H9 (cell line): Measurements from ENCODE around the gene N4BP2. TPM values are rescaled to one million over a fixed set of nuclear protein-coding genes. Genes with fewer than 3 reads are reported as not detected.

Source experiments
- DNase-seq: peaks from one replicate; pipeline ENCODE4 v3.0.0-alpha.2; 2017
- H2AFZ ChIP-seq: one replicate; pipeline ENCODE4 v1.6.1; 2013; ENCODE audit warnings: mild to moderate bottlenecking, low read length, control low read depth, moderate library complexity
- H2AK5ac ChIP-seq: 2 replicates; pipeline ENCODE4 v1.6.1; 2013; ENCODE audit warnings: low read length, control low read depth, mixed read lengths; ENCODE audit not compliant: insufficient read length
- H2BK120ac ChIP-seq: one replicate; pipeline ENCODE4 v1.6.1; 2013; ENCODE audit warnings: low read depth, mild to moderate bottlenecking, low read length, control low read depth, inconsistent platforms; ENCODE audit not compliant: poor library complexity, severe bottlenecking
- H2BK12ac ChIP-seq: 2 replicates; pipeline ENCODE4 v1.6.1; 2013; ENCODE audit warnings: low read length, control low read depth, mixed read lengths, low read depth; ENCODE audit not compliant: insufficient read length
- H2BK15ac ChIP-seq: 2 replicates; pipeline ENCODE4 v1.6.1; 2013; ENCODE audit warnings: low read depth, low read length, control low read depth
- H2BK20ac ChIP-seq: one replicate; pipeline ENCODE4 v1.6.1; 2013; ENCODE audit warnings: low read depth, mild to moderate bottlenecking, low read length, control low read depth, inconsistent platforms; ENCODE audit not compliant: poor library complexity, severe bottlenecking
- H2BK5ac ChIP-seq: 2 replicates; pipeline ENCODE4 v1.6.1; 2013; ENCODE audit warnings: low read length, control low read depth, mixed read lengths; ENCODE audit not compliant: insufficient read length
- H3K14ac ChIP-seq: 2 replicates; pipeline ENCODE4 v1.6.1; 2013; ENCODE audit warnings: low read length, control low read depth; ENCODE audit not compliant: insufficient read depth
- H3K18ac ChIP-seq: 2 replicates; pipeline ENCODE4 v1.6.1; 2013; ENCODE audit warnings: low read depth, mild to moderate bottlenecking, mixed read lengths, low read length, control low read depth; ENCODE audit not compliant: insufficient read length
- H3K23ac ChIP-seq: 2 replicates; pipeline ENCODE4 v1.6.1; 2013; ENCODE audit warnings: low read length, control low read depth, mixed read lengths, low read depth; ENCODE audit not compliant: insufficient read length
- H3K23me2 ChIP-seq: 2 replicates; pipeline ENCODE4 v1.6.1; 2013; ENCODE audit warnings: low read depth, mild to moderate bottlenecking, mixed read lengths, low read length, control low read depth; ENCODE audit not compliant: insufficient read length, poor library complexity, severe bottlenecking
- H3K27ac ChIP-seq: 2 replicates; pipeline ENCODE4 v1.5.1; 2013; ENCODE audit warnings: low read length, control low read depth, mixed read lengths, low read depth; ENCODE audit not compliant: insufficient read length
- H3K27me3 ChIP-seq: 2 replicates; pipeline ENCODE4 v1.6.1; 2013; ENCODE audit warnings: low read length, control low read depth, inconsistent platforms; ENCODE audit not compliant: insufficient read depth
- H3K4ac ChIP-seq: 2 replicates; pipeline ENCODE4 v1.6.1; 2013; ENCODE audit warnings: low read depth, mild to moderate bottlenecking, control low read depth, inconsistent platforms, low read length, moderate library complexity
- H3K4me1 ChIP-seq: 2 replicates; pipeline ENCODE4 v1.6.1; 2013; ENCODE audit warnings: low read length, control low read depth, inconsistent platforms; ENCODE audit not compliant: insufficient read depth
- H3K4me2 ChIP-seq: 2 replicates; pipeline ENCODE4 v1.6.1; 2013; ENCODE audit warnings: low read length, control low read depth, mixed read lengths; ENCODE audit not compliant: insufficient read length, insufficient read depth
- H3K56ac ChIP-seq: 2 replicates; pipeline ENCODE4 v1.6.1; 2013; ENCODE audit warnings: low read depth, mild to moderate bottlenecking, mixed read lengths, low read length, control low read depth; ENCODE audit not compliant: insufficient read length
- H3K79me1 ChIP-seq: 2 replicates; pipeline ENCODE4 v1.6.1; 2013; ENCODE audit warnings: low read depth, mild to moderate bottlenecking, moderate library complexity, low read length, control low read depth, inconsistent platforms; ENCODE audit not compliant: insufficient read depth, poor library complexity, severe bottlenecking
- H3K79me2 ChIP-seq: 2 replicates; pipeline ENCODE4 v1.6.1; 2013; ENCODE audit warnings: low read length, control low read depth, inconsistent platforms; ENCODE audit not compliant: insufficient read depth
- H3K9ac ChIP-seq: 2 replicates; pipeline ENCODE4 v1.6.1; 2013; ENCODE audit warnings: low read length, control low read depth, mixed read lengths; ENCODE audit not compliant: insufficient read length; ENCODE audit errors: extremely low read depth
- H3K9me3 ChIP-seq: one replicate; pipeline ENCODE4 v1.6.1; 2013; ENCODE audit warnings: low read depth, low read length, inconsistent platforms; ENCODE audit not compliant: control insufficient read depth
- H3T11ph ChIP-seq: one replicate; pipeline ENCODE4 v1.6.1; 2013; ENCODE audit warnings: mild to moderate bottlenecking, low read length, control low read depth, inconsistent platforms
- H4K20me1 ChIP-seq: one replicate; pipeline ENCODE4 v1.6.1; 2013; ENCODE audit not compliant: control insufficient read depth, insufficient read length, insufficient read depth
- H4K5ac ChIP-seq: 2 replicates; pipeline ENCODE4 v1.6.1; 2013; ENCODE audit warnings: low read depth, mild to moderate bottlenecking, mixed read lengths, low read length, control low read depth; ENCODE audit not compliant: insufficient read length
- H4K8ac ChIP-seq: replicated peaks from 2 replicates; pipeline ENCODE4 v1.6.1; 2013; ENCODE audit warnings: low read length, control low read depth, mixed read lengths, low read depth; ENCODE audit not compliant: insufficient read length
- H4K91ac ChIP-seq: 2 replicates; pipeline ENCODE4 v1.6.1; 2013; ENCODE audit warnings: low read depth, mild to moderate bottlenecking, moderate library complexity, mixed read lengths, low read length, control low read depth; ENCODE audit not compliant: insufficient read length
- H3K27ac Mint-ChIP-seq, 3 experiments: 2 replicates in 2 of 3; 3 replicates in 1 of 3; pipeline ENCODE4 v1.8.0; 2020 to 2021; ENCODE audit warnings: mixed read lengths in 3 of 3, mild to moderate bottlenecking in 1 of 3, moderate library complexity in 1 of 3
- H3K27me3 Mint-ChIP-seq: 2 replicates; pipeline ENCODE4 v1.8.0; 2021; ENCODE audit warnings: low read depth, mild to moderate bottlenecking, moderate library complexity, mixed read lengths
- H3K36me3 Mint-ChIP-seq, 3 experiments: 2 replicates in 2 of 3; 3 replicates in 1 of 3; pipeline ENCODE4 v1.8.0; 2020 to 2021; ENCODE audit warnings: low read depth in 3 of 3, mixed read lengths in 3 of 3; ENCODE audit not compliant: insufficient read depth in 1 of 3
- H3K4me1 Mint-ChIP-seq, 2 experiments: 2 replicates each; pipeline ENCODE4 v1.8.0; 2020; ENCODE audit warnings: mixed read lengths in 2 of 2
- H3K4me3 Mint-ChIP-seq, 2 experiments: 2 replicates in 1 of 2; 3 replicates in 1 of 2; pipeline ENCODE4 v1.8.0; 2020 to 2021; ENCODE audit warnings: mild to moderate bottlenecking in 2 of 2, mixed read lengths in 2 of 2, moderate library complexity in 1 of 2
- H3K9me3 Mint-ChIP-seq, 2 experiments: 2 replicates in 1 of 2; 3 replicates in 1 of 2; pipeline ENCODE4 v1.8.0; 2020; ENCODE audit warnings: mild to moderate bottlenecking in 2 of 2, mixed read lengths in 2 of 2, moderate library complexity in 1 of 2
- CTCF ChIP-seq: fragments of 200-600 bp; sonication (generic); conservative IDR thresholded peaks from 3 replicates; pipeline ENCODE4 v1.8.0; 2021; ENCODE audit warnings: antibody characterized with exemption, mild to moderate bottlenecking
- WGBS: extraction: QIAGEN DNeasy Blood & Tissue Kit; methylation state at CpG from one replicate; pipeline ENCODE4 v1.1.7; 2013; ENCODE audit warnings: missing lambda C conversion rate, low lambda C conversion rate, mixed read lengths; ENCODE audit not compliant: insufficient read length; ENCODE audit errors: extremely low coverage; 5-methylcytosine and 5-hydroxymethylcytosine counted together
- total RNA-seq: library from RNA; stranded (reverse); gene quantifications from 2 replicates; pipeline ENCODE4 v1.2.1, GENCODE V29; 2021

The N4BP2 gene
- total RNA-seq, 1 experiment from 2014 or later, result 35.0 TPM

- H3K9ac ChIP-seq, result no peak overlapping the region
- H3K18ac ChIP-seq, result peak overlapping the region; percentile 45
- H3K27me3 Mint-ChIP-seq, result no peaks in the 10 kb centered on the region
- DNase-seq, result no peak
- H2BK120ac ChIP-seq, result peak overlapping the region; percentile 57
- H3K27ac ChIP-seq, result peak overlapping the region; percentile 27
- H4K5ac ChIP-seq, result peak overlapping the region; percentile 20
- peak overlapping the region; percentile 87 for H2AFZ ChIP-seq
- H4K91ac ChIP-seq, result no peak overlapping the region
- H3K4me3 Mint-ChIP-seq, result peak overlapping the region; percentile 65 to 92
- peak overlapping the region; percentile 98 to 100 (median 99); a peak in 6 of 7 replicates for H3K27ac Mint-ChIP-seq
- H3K56ac ChIP-seq, result no peak overlapping the region
- H2BK15ac ChIP-seq, result no peak overlapping the region
- no peaks in the 10 kb centered on the region for H4K20me1 ChIP-seq
- H3K4me1 Mint-ChIP-seq, result peaks cover 73 to 80% of the 10 kb centered on the region in 2 experiments
- no peak overlapping the region for H4K8ac ChIP-seq
- H3K14ac ChIP-seq, result no peak overlapping the region
- no peaks in the 10 kb centered on the region for H3K36me3 Mint-ChIP-seq
- H2BK12ac ChIP-seq, result no peak overlapping the region
- no peaks in the 10 kb centered on the region for H3K79me1 ChIP-seq
- peaks cover 5% of the 10 kb centered on the region for H3K23me2 ChIP-seq
- H3K4ac ChIP-seq, result no peak overlapping the region
- no peaks in the 10 kb centered on the region for H3K27me3 ChIP-seq
- H3K23ac ChIP-seq, result no peak overlapping the region
- H2BK5ac ChIP-seq, result no peak overlapping the region
- H3T11ph ChIP-seq, result no peak overlapping the region
- no CpG with 5 or more reads among the region's 8 CpGs for WGBS
- TF ChIP-seq CTCF, result no peak
- no peaks in the 10 kb centered on the region for H3K9me3 ChIP-seq
- H2AK5ac ChIP-seq, result no peak overlapping the region
- peak overlapping the region; percentile 30 for H3K4me2 ChIP-seq
- H2BK20ac ChIP-seq, result no peak overlapping the region
- peaks cover 10% of the 10 kb centered on the region; the same call in 1 of the 2 replicates for H3K4me1 ChIP-seq
- H3K9me3 Mint-ChIP-seq, result peaks cover 0 to 3% of the 10 kb centered on the region in 2 experiments; a peak in 1 of 5 replicates
- H3K79me2 ChIP-seq, result peaks cover 4% of the 10 kb centered on the region; the same call in 1 of the 2 replicates
Measured at GRCh38 chr4:40196272-40196671, 139.6 kb downstream of the N4BP2 start.
